Adrenal gland (tissue), 12 donors: ENCODE results near the gene SEC14L3. TPM values are rescaled to one million over a fixed set of nuclear protein-coding genes. Genes with fewer than 3 reads are reported as not detected.

Experiments
- DNase-seq, 7 donors: peaks; one replicate each; pipeline ENCODE4 v3.0.0-alpha.2; 2019 to 2020
- H3K27ac ChIP-seq, 5 donors: fragments of 200-600 bp; sonication (generic) in 4 of 5; 1 replicate in 3 of 5; 2 replicates in 2 of 5; pipeline versions ENCODE4 v1.5.1 to v1.8.0; 2016 to 2020; ENCODE audit warnings: mild to moderate bottlenecking in 1 of 5
- H3K27me3 ChIP-seq: fragments of 200-600 bp; 2 replicates; pipeline ENCODE4 v1.8.0; 2021
- H3K36me3 ChIP-seq, 2 donors: fragments of 200-600 bp; replicated peaks in 1 of 2; 1 replicate in 1 of 2; 2 replicates in 1 of 2; pipeline versions ENCODE4 v1.5.1 to v1.8.0; 2018 to 2022
- H3K4me1 ChIP-seq, 2 donors: fragments of 200-600 bp; replicated peaks in 1 of 2; 1 replicate in 1 of 2; 2 replicates in 1 of 2; pipeline versions ENCODE4 v1.5.1 to v1.8.0; 2018 to 2021
- H3K4me3 ChIP-seq, 4 donors: fragments of 200-600 bp; sonication (generic) in 3 of 4; one replicate each; pipeline ENCODE4 v1.5.1; 2016 to 2018
- H3K9me3 ChIP-seq, 3 donors: fragments of 200-600 bp; sonication (generic) in 1 of 3; replicated peaks in 1 of 3; 1 replicate in 2 of 3; 2 replicates in 1 of 3; pipeline versions ENCODE4 v1.5.1 to v1.8.0; 2016 to 2021
- POLR2A ChIP-seq, 2 donors: fragments of 450-650 bp; IDR thresholded peaks; one replicate each; pipeline ENCODE4 v1.6.1; 2017; ENCODE audit warnings: antibody characterized with exemption in 2 of 2, mild to moderate bottlenecking in 2 of 2, moderate library complexity in 1 of 2
- WGBS, 4 donors: extraction: QIAGEN DNeasy Blood & Tissue Kit in 2 of 4; methylation state at CpG; one replicate each; pipeline versions ENCODE4 v1.1.5 to v1.1.7; 2013 to 2017; 5-methylcytosine and 5-hydroxymethylcytosine counted together
- intact Hi-C, 2 donors: fragments of 100-400 bp; cut with DNase I; formaldehyde crosslinking; loops; one replicate each; pipeline versions ENCODE4 v1.14.1 to v1.15.0; 2022 to 2023
- polyA plus RNA-seq, 3 donors: library from polyadenylated mRNA; stranded (reverse); fragments of 200-250 nt in 2 of 3; fragments of 350-450 nt in 1 of 3; fragmentation: Illumina TruSeq in 1 of 3; extraction: RNeasy Lipid Tissue Mini Kit (QIAGEN cat#74804) in 1 of 3; gene quantifications; one replicate each; pipeline ENCODE4 v1.2.3, GENCODE V29; 2013 to 2014
- total RNA-seq, 9 donors: library from RNA; depleted of rRNA in 4 of 9; stranded (reverse); fragments of >200 nt in 4 of 9; fragments of 120-200 nt in 1 of 9; fragmentation: NEBNext Ultra II Directional in 1 of 9; extraction: Animal tissue kit (Norgen Biotek cat#: 25700) in 1 of 9; gene quantifications; one replicate each; pipeline versions ENCODE4 v1.1.0 to v1.2.4, GENCODE V29; 2013 to 2023
- TF ChIP-seq, protein P1 (sequence below), 6 experiments: fragments of 450-650 bp in 4 of 6; fragments of 200-600 bp in 2 of 6; sonication (generic) in 1 of 6; IDR thresholded peaks; 1 replicate in 5 of 6; 2 replicates in 1 of 6; pipeline versions ENCODE4 v1.5.1 to v1.8.0; 2016 to 2021; ENCODE audit warnings: antibody characterized with exemption in 6 of 6, mild to moderate bottlenecking in 2 of 6, moderate library complexity in 1 of 6
- donor health status: healthy with polysubstance abuse.
- donor health status: Bipolar disorder and iron deficiency.
- donor health status: DM: yes; HTN: yes; CAD: no.
- donor health status: DM: no; HTN: no; CAD: no.
- donor health status: DM: no; HTN: no; CAD: no.
- donor health status: DM: yes; HTN: yes; CAD: no.

Gene SEC14L3
- total and polyA plus RNA-seq, 12 donors = 0.27 TPM; not detected in 11

DNA sequence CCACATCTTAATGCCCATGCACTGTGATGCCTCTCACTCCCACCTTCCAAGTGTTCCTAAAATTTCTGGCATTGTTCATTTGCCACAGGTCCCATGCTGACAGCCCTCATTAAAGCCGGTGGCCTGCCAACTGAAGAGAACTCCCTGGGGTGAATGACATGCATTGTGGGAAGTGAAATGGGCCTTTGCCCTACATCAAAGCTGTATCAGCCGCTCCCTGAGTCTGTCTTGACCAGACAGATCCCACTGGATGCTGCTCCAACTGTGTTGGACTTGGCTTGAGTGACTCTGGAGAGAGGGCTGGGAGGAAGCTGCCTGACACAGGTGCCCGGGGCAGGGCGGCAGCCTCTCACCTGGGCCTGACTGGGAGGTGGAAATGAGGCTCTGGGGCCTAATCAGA, 42.4 kb upstream of the SEC14L3 start:
- Histone ChIP-seq H3K36me3 (no peaks in the 10 kb centered on the region), H3K27ac (no peak overlapping the region), H3K9me3 (no peaks in the 10 kb centered on the region), H3K4me3 (no peak overlapping the region), H3K4me1 (no peaks in the 10 kb centered on the region), H3K27me3 (no peaks in the 10 kb centered on the region)
- TF ChIP-seq POLR2A (IDR thresholded peaks at IDR 0.05) = no peak
- TF ChIP-seq, protein P1, sequence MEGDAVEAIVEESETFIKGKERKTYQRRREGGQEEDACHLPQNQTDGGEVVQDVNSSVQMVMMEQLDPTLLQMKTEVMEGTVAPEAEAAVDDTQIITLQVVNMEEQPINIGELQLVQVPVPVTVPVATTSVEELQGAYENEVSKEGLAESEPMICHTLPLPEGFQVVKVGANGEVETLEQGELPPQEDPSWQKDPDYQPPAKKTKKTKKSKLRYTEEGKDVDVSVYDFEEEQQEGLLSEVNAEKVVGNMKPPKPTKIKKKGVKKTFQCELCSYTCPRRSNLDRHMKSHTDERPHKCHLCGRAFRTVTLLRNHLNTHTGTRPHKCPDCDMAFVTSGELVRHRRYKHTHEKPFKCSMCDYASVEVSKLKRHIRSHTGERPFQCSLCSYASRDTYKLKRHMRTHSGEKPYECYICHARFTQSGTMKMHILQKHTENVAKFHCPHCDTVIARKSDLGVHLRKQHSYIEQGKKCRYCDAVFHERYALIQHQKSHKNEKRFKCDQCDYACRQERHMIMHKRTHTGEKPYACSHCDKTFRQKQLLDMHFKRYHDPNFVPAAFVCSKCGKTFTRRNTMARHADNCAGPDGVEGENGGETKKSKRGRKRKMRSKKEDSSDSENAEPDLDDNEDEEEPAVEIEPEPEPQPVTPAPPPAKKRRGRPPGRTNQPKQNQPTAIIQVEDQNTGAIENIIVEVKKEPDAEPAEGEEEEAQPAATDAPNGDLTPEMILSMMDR (IDR thresholded peaks at IDR 0.05) = no peak
- DNase-seq = no peak
- intact Hi-C loops = no loop called here
- WGBS, 4 donors = 75 to 100% (median 92%) methylated on average over 2 to 4 of the region's 4 CpGs

GRCh38 chr22:30513462-30513861, 41.6 kb upstream of the SEC14L3 start:
- no peaks in the 10 kb centered on the region for H3K9me3 ChIP-seq
- WGBS, 4 donors = 88 to 93% (median 91%) methylated on average over 3 to 6 of the region's 6 CpGs
- H3K27ac ChIP-seq = no peak overlapping the region
- H3K36me3 ChIP-seq = no peaks in the 10 kb centered on the region
- intact Hi-C loops = no loop called here
- no peak overlapping the region for H3K4me3 ChIP-seq
- H3K27me3 ChIP-seq = no peaks in the 10 kb centered on the region
- no peaks in the 10 kb centered on the region for H3K4me1 ChIP-seq
- TF ChIP-seq, protein P1 (IDR thresholded peaks at IDR 0.05) = no peak
- no peak for TF ChIP-seq POLR2A (IDR thresholded peaks at IDR 0.05)
- DNase-seq = no peak

DNA sequence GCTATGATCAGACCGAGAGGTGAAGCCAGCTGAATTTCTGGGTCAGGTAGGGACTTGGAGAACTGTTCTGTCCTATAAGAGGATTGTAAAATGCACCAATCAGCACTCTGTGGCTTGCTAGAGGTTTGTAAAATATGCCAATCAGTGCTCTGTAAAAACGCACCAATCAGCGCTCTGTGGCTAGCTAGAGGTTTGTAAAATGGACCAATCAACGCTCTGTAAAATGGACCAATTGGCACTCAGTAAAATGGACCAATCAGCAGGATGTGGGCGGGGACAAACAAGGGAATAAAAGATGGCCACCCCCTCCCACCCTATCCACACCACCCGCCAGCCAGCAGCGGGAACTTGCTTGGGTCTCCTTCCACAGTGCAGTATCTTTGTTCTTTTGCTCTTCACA, 40.1 kb upstream of the SEC14L3 start:
- no peak for TF ChIP-seq POLR2A (IDR thresholded peaks at IDR 0.05)
- TF ChIP-seq, protein P1 (IDR thresholded peaks at IDR 0.05) = no peak
- H3K9me3 ChIP-seq = no peaks in the 10 kb centered on the region
- 82 to 90% (median 87%) methylated on average over 7 of the region's 7 CpGs for WGBS, 4 donors
- no peaks in the 10 kb centered on the region for H3K27me3 ChIP-seq
- no peak overlapping the region for H3K4me3 ChIP-seq
- H3K36me3 ChIP-seq = no peaks in the 10 kb centered on the region
- H3K27ac ChIP-seq = no peak overlapping the region
- no peaks in the 10 kb centered on the region for H3K4me1 ChIP-seq
- intact Hi-C loops = no loop called here
- DNase-seq = no peak

- no peaks in the 10 kb centered on the region for H3K4me1 ChIP-seq
- no peak for DNase-seq
- no peak for TF ChIP-seq POLR2A (IDR thresholded peaks at IDR 0.05)
- TF ChIP-seq, protein P1 (IDR thresholded peaks at IDR 0.05) = no peak
- H3K4me3 ChIP-seq = no peak overlapping the region
- H3K36me3 ChIP-seq = no peaks in the 10 kb centered on the region
- H3K9me3 ChIP-seq = no peaks in the 10 kb centered on the region
- intact Hi-C loops = no loop called here
- no peak overlapping the region for H3K27ac ChIP-seq
- WGBS, 4 donors = 75 to 82% (median 77%) methylated on average over 9 of the region's 9 CpGs
- H3K27me3 ChIP-seq = no peaks in the 10 kb centered on the region
These were observed 39.3 kb upstream of the SEC14L3 start for GRCh38 chr22:30511109-30511508.
